HEK293T (cell line): ENCODE measurements around the gene NMT1.

ENCODE experiments used
- CTCF ChIA-PET: fragments of 350-600 bp; formaldehyde crosslinking; extraction: SDS; loops from one replicate; lab custom pipeline; 2021; ENCODE audit warnings: antibody characterized with exemption, inconsistent platforms; lab: Yijun Ruan, JAX
- POLR2A ChIA-PET: fragments of 350-600 bp; formaldehyde crosslinking; extraction: SDS; loops from one replicate; lab custom pipeline; 2020; ENCODE audit warnings: antibody characterized with exemption, inconsistent platforms; lab: Yijun Ruan, JAX
- DNase-seq: peaks from one replicate; pipeline ENCODE4 v3.0.0; 2012; ENCODE audit warnings: mixed read lengths; ENCODE audit errors: extremely low spot score
- ARNT ChIP-seq: fragments of 450-650 bp; IDR thresholded peaks from 2 replicates; pipeline ENCODE4 v1.6.1; 2017; ENCODE audit warnings: mild to moderate bottlenecking
- BHLHE40 ChIP-seq: fragments of 450-650 bp; IDR thresholded peaks from 2 replicates; pipeline ENCODE4 v1.6.1; 2016; ENCODE audit warnings: mild to moderate bottlenecking, moderate library complexity, borderline replicate concordance
- CTBP1 ChIP-seq: fragments of 450-650 bp; IDR thresholded peaks from 2 replicates; pipeline ENCODE4 v1.6.1; 2016; ENCODE audit warnings: borderline replicate concordance
- ELF4 ChIP-seq: fragments of 450-650 bp; IDR thresholded peaks from 2 replicates; pipeline ENCODE4 v1.6.1; 2017; ENCODE audit warnings: antibody characterized with exemption
- FOXA1 ChIP-seq: fragments of 450-650 bp; IDR thresholded peaks from 2 replicates; pipeline ENCODE4 v1.6.1; 2016; ENCODE audit warnings: mild to moderate bottlenecking
- FOXK2 ChIP-seq: fragments of 450-650 bp; IDR thresholded peaks from 2 replicates; pipeline ENCODE4 v1.6.1; 2016; ENCODE audit warnings: mild to moderate bottlenecking
- FOXM1 ChIP-seq: fragments of 450-650 bp; IDR thresholded peaks from 2 replicates; pipeline ENCODE4 v1.6.1; 2017; ENCODE audit warnings: mild to moderate bottlenecking, borderline replicate concordance
- HDGF ChIP-seq: fragments of 450-650 bp; IDR thresholded peaks from 2 replicates; pipeline ENCODE4 v1.6.1; 2017; ENCODE audit warnings: antibody characterized with exemption, borderline replicate concordance
- L3MBTL2 ChIP-seq: fragments of 450-650 bp; conservative IDR thresholded peaks from 2 replicates; pipeline ENCODE4 v1.6.1; 2016; ENCODE audit warnings: mild to moderate bottlenecking
- LEF1 ChIP-seq: fragments of 450-650 bp; IDR thresholded peaks from 2 replicates; pipeline ENCODE4 v1.6.1; 2017; ENCODE audit warnings: mild to moderate bottlenecking, borderline replicate concordance
- NFRKB ChIP-seq: fragments of 450-650 bp; IDR thresholded peaks from 2 replicates; pipeline ENCODE4 v1.6.1; 2016; ENCODE audit warnings: mild to moderate bottlenecking, moderate library complexity
- PKNOX1 ChIP-seq: fragments of 450-650 bp; IDR thresholded peaks from 2 replicates; pipeline ENCODE4 v1.6.1; 2016
- SP1 ChIP-seq: fragments of 450-650 bp; IDR thresholded peaks from 2 replicates; pipeline ENCODE4 v1.6.1; 2017
- SUZ12 ChIP-seq: fragments of 450-650 bp; IDR thresholded peaks from 2 replicates; pipeline ENCODE4 v1.6.1; 2016; ENCODE audit warnings: mild to moderate bottlenecking
- TARDBP ChIP-seq: fragments of 450-650 bp; IDR thresholded peaks from 2 replicates; pipeline ENCODE4 v1.6.1; 2016
- ZNF384 ChIP-seq: fragments of 450-650 bp; IDR thresholded peaks from 2 replicates; pipeline ENCODE4 v1.6.1; 2016

The NMT1 gene

DNA sequence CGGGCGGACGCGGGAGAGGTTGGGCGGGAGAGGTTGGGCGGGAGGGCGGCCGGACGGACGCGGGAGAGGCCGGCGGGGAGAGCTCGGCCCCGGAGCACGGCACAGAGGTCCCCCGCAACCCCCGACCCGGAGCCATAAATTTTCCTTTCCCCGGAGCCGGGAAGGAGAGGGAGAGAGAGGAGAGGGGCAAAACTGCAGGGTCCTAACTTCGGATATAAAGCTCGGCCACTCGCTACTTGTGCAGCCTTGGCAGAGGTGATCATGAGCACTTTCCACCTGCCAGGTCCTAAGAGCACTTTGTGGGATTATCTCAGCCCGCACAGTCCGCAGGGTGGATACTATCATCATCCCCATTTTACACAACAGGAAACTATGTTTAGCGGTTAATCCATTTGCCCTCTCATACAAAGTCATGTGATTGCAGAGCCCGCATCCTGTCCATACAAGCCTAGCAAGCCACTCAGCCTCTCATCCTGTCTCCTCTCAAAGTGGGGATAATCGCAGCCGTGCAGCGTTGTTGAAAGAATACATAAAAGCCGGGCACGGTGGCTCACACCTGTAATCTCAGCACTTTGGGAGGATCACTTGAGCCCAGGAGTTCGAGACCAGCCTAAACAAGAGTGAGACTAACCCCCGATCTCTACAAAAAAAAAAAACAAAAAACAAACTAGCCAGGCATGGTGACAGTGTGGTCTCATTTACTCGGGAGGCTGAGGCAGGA lies 8.9 kb upstream of the NMT1 start:
- TF ChIP-seq SUZ12: no peak
- ChIA-PET POLR2A (interaction anchor here (0.5 to 5.9 kb wide), 7 partner anchors 9 to 203 kb away, joined by 3 to 56 read pairs (median 3); partner anchors contain the start of gene NMT1), CTCF (interaction anchor here (1.3 kb wide), 1 partner anchor 9 kb away, joined by 5 read pairs; the partner anchor contains the start of gene NMT1)
- no peak for DNase-seq

GRCh38 chr17:45060382-45060796 lies 728 bp upstream of the NMT1 start:
- POLR2A ChIA-PET: interaction anchor here (1.0 to 3.3 kb wide), 15 partner anchors 11 to 156 kb away, joined by 3 to 56 read pairs (median 6); partner anchors contain the start of genes DCAKD, HEXIM1 and HEXIM2
- DNase-seq: no peak
- TF ChIP-seq SP1: no peak
- peak; percentile 52; the same call in 1 of the 2 replicates for TF ChIP-seq L3MBTL2
- CTCF ChIA-PET: interaction anchor here (1.3 to 1.6 kb wide), 2 partner anchors 9 to 75 kb away, joined by 5 to 8 read pairs; partner anchors contain the start of genes ACBD4 and DCAKD

- ChIA-PET POLR2A (interaction anchor here (0.6 to 3.3 kb wide), 17 partner anchors 9 to 157 kb away, joined by 3 to 56 read pairs (median 6); partner anchors contain the start of genes DCAKD, HEXIM1 and HEXIM2), CTCF (interaction anchor here (0.7 to 1.3 kb wide), 3 partner anchors 10 to 38 kb away, joined by 3 to 5 read pairs (median 4); partner anchors contain the start of gene DCAKD)
- DNase-seq: no peak
- TF ChIP-seq LEF1 (no peak), FOXK2 (no peak), SP1 (no peak), ARNT (no peak), FOXA1 (no peak), ELF4 (no peak), FOXM1 (no peak), BHLHE40 (no peak), PKNOX1 (no peak), L3MBTL2 (no peak), CTBP1 (no peak), SUZ12 (no peak), TARDBP (no peak), HDGF (no peak), ZNF384 (no peak), NFRKB (no peak)
Measured at GRCh38 chr17:45061606-45062205, 589 bp downstream of the NMT1 start.

- TF ChIP-seq CTBP1 (no peak), ZNF384 (no peak), ARNT (no peak), HDGF (no peak), SUZ12 (no peak), L3MBTL2 (no peak), BHLHE40 (no peak), PKNOX1 (no peak), FOXM1 (no peak), TARDBP (no peak)
- ChIA-PET POLR2A (interaction anchor here (0.7 kb wide), 1 partner anchor 12 kb away, joined by 3 read pairs; no protein-coding TSS in a partner anchor), CTCF (no interaction called here)
- DNase-seq: no peak
Measured at GRCh38 chr17:45063198-45063597, 2.1 kb downstream of the NMT1 start.

- POLR2A ChIA-PET: interaction anchor here (1.0 kb wide), 1 partner anchor 17 kb away, joined by 3 read pairs; no protein-coding TSS in a partner anchor
- TF ChIP-seq ELF4: no peak
- no peak for TF ChIP-seq HDGF
- no peak for TF ChIP-seq L3MBTL2
- no peak for TF ChIP-seq FOXM1
- no peak for TF ChIP-seq FOXK2
- TF ChIP-seq LEF1: no peak
- TF ChIP-seq FOXA1: no peak
- TF ChIP-seq TARDBP: no peak
- TF ChIP-seq ZNF384: no peak
- no peak for TF ChIP-seq NFRKB
- TF ChIP-seq SUZ12: no peak
- no peak for DNase-seq
- CTCF ChIA-PET: no interaction called here
Measured at GRCh38 chr17:45067637-45068036, 6.5 kb downstream of the NMT1 start.

DNA sequence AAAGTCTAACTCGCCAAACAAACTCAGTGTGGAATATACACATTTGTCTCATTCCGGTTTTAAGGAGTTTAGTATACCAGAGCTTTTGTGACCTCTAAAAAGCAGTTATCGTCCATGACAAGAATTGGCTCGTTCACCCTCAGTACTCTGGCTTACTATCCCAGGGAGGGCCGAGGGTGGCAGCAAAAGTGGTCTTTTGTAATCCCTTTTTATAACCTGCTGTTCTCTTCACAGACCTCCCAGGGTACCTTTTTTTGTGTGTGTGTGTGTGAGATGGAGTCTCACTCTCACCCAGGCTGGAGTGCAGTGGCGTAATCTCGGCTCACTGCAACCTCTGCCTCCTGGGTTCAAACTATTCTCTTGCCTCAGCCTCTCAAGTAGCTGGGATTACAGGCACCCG lies 8.9 kb downstream of the NMT1 start:
- DNase-seq: no peak
- ChIA-PET CTCF (no interaction called here), POLR2A (interaction anchor here (2.1 kb wide), 1 partner anchor 9 kb away, joined by 12 read pairs; the partner anchor contains the start of gene NMT1)
- TF ChIP-seq L3MBTL2 (no peak), HDGF (no peak), ARNT (no peak), TARDBP (no peak), ELF4 (no peak), CTBP1 (no peak), FOXK2 (no peak), SUZ12 (no peak), ZNF384 (no peak)
